ENCODE measurements around the gene SORCS2. TPM values are rescaled to one million over a fixed set of nuclear protein-coding genes. Genes with fewer than 3 reads are reported as not detected.

Gene SORCS2
- total RNA-seq, 1 donor from 2014 or later: 5.2 TPM

DNA sequence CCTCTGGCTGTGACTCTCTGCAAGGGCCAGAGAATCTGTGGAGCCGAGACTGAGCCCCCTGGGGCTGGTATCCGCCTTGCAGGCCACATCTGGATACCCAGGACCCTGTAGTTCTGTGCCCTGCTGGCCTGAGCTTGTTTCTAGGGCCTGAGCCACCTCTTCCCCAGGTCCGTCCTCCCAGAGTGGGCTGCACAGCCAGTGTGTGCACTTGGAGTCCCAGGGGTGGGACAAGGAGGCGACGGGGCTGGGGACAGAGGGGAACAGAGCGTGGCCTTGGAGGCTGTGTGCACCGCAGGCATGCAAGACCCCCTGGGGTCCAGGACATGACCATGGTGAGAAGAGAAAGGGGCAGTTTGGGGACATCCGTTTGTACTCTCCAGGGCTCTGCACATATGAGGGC lies 105.5 kb downstream of the SORCS2 start:
- H3K27ac ChIP-seq: peak overlapping the region; percentile 91
- TF ChIP-seq EZH2phosphoT487 (IDR thresholded peaks at IDR 0.05): no peak
- TF ChIP-seq, protein P1, sequence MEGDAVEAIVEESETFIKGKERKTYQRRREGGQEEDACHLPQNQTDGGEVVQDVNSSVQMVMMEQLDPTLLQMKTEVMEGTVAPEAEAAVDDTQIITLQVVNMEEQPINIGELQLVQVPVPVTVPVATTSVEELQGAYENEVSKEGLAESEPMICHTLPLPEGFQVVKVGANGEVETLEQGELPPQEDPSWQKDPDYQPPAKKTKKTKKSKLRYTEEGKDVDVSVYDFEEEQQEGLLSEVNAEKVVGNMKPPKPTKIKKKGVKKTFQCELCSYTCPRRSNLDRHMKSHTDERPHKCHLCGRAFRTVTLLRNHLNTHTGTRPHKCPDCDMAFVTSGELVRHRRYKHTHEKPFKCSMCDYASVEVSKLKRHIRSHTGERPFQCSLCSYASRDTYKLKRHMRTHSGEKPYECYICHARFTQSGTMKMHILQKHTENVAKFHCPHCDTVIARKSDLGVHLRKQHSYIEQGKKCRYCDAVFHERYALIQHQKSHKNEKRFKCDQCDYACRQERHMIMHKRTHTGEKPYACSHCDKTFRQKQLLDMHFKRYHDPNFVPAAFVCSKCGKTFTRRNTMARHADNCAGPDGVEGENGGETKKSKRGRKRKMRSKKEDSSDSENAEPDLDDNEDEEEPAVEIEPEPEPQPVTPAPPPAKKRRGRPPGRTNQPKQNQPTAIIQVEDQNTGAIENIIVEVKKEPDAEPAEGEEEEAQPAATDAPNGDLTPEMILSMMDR (IDR thresholded peaks at IDR 0.05): no peak
- no peak for TF ChIP-seq EZH2 (IDR thresholded peaks at IDR 0.05)
- H3K4me3 ChIP-seq: no peak overlapping the region
- peaks cover 34% of the 10 kb centered on the region for H3F3A ChIP-seq (ENCODE audit: low read depth)
- H3K9ac ChIP-seq: no peak overlapping the region
- H3K79me2 ChIP-seq (ENCODE audit: low read depth): no peaks in the 10 kb centered on the region
- no peaks in the 10 kb centered on the region for H3K36me3 ChIP-seq
- H3K4me3 Mint-ChIP-seq: no peak overlapping the region
- no peaks in the 10 kb centered on the region for H3K27me3 ChIP-seq
- H3K36me3 Mint-ChIP-seq: no peaks in the 10 kb centered on the region
- H3K27me3 Mint-ChIP-seq (ENCODE audit: insufficient read depth, low read depth): peaks cover 10% of the 10 kb centered on the region
- H3K27ac Mint-ChIP-seq: no peak overlapping the region
- H3K4me1 ChIP-seq: peaks cover 46% of the 10 kb centered on the region
- H2AFZ ChIP-seq (replicated peaks): no peak overlapping the region
- peaks cover 51% of the 10 kb centered on the region for H3K4me1 Mint-ChIP-seq
- peaks cover 4% of the 10 kb centered on the region for H4K20me1 ChIP-seq (ENCODE audit: low read depth)
- no peak for DNase-seq (ENCODE audit: low spot score)
- peak overlapping the region; percentile 67 for H3K4me2 ChIP-seq
- no peaks in the 10 kb centered on the region for H3K9me3 Mint-ChIP-seq
- no peaks in the 10 kb centered on the region for H3K9me3 ChIP-seq (ENCODE audit: low read depth)

DNA sequence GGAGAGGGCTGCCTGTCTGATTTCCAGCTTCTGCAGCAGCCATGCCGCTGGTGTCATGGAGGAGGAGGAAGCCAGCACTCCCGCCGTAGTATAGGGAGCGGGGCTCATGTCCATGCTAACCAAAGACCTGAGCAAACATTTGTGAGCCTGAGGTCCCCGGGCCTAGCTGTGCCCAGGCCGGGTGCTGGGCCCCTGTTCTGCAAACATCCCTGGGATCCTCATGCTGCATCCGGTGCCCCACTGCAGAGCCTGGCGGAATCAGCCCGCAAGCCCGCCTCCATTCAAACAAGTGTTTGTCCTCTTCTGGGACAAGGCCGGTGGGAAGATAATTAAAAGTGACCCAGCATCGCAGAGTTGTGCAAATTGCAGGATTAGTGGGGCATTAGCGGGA lies 106.3 kb downstream of the SORCS2 start:
- Histone ChIP-seq H3K4me2 (peak overlapping the region; percentile 67), H3K4me1 (peaks cover 53% of the 10 kb centered on the region), H3K27ac (peak overlapping the region; percentile 91), H3K36me3 (no peaks in the 10 kb centered on the region), H4K20me1 (ENCODE audit: low read depth) (peaks cover 4% of the 10 kb centered on the region), H3K79me2 (ENCODE audit: low read depth) (no peaks in the 10 kb centered on the region), H3K9ac (no peak overlapping the region), H3K27me3 (no peaks in the 10 kb centered on the region), H2AFZ (replicated peaks) (no peak overlapping the region), H3K9me3 (ENCODE audit: low read depth) (no peaks in the 10 kb centered on the region), H3K4me3 (no peak overlapping the region), H3F3A (ENCODE audit: low read depth) (peaks cover 34% of the 10 kb centered on the region)
- peak overlapping the region; percentile 60 for H3K27ac Mint-ChIP-seq
- DNase-seq (ENCODE audit: low spot score): no peak
- H3K4me3 Mint-ChIP-seq: no peak overlapping the region
- no peaks in the 10 kb centered on the region for H3K9me3 Mint-ChIP-seq
- H3K27me3 Mint-ChIP-seq (ENCODE audit: insufficient read depth, low read depth): peaks cover 10% of the 10 kb centered on the region
- TF ChIP-seq EZH2phosphoT487 (IDR thresholded peaks at IDR 0.05): no peak
- peaks cover 57% of the 10 kb centered on the region for H3K4me1 Mint-ChIP-seq
- H3K36me3 Mint-ChIP-seq: no peaks in the 10 kb centered on the region

GRCh38 chr4:7299010-7299907 lies 106.9 kb downstream of the SORCS2 start:
- DNase-seq (ENCODE audit: low spot score): peak; percentile 92
- TF ChIP-seq EZH2phosphoT487 (IDR thresholded peaks at IDR 0.05) (no peak), EZH2 (IDR thresholded peaks at IDR 0.05) (no peak)
- TF ChIP-seq, protein P1 (IDR thresholded peaks at IDR 0.05): no peak
- H3K4me3 Mint-ChIP-seq: peak overlapping the region; percentile 16
- Histone ChIP-seq H2AFZ (replicated peaks) (no peak overlapping the region), H3K4me3 (peak overlapping the region; percentile 7), H3K79me2 (ENCODE audit: low read depth) (no peaks in the 10 kb centered on the region), H3K4me2 (peak overlapping the region; percentile 72), H4K20me1 (ENCODE audit: low read depth) (peaks cover 4% of the 10 kb centered on the region), H3K9me3 (ENCODE audit: low read depth) (no peaks in the 10 kb centered on the region), H3K4me1 (peaks cover 60% of the 10 kb centered on the region), H3K36me3 (no peaks in the 10 kb centered on the region), H3K27me3 (no peaks in the 10 kb centered on the region), H3F3A (ENCODE audit: low read depth) (peaks cover 34% of the 10 kb centered on the region), H3K27ac (peak overlapping the region; percentile 91), H3K9ac (no peak overlapping the region)
- peaks cover 62% of the 10 kb centered on the region for H3K4me1 Mint-ChIP-seq
- H3K36me3 Mint-ChIP-seq: no peaks in the 10 kb centered on the region
- H3K9me3 Mint-ChIP-seq: no peaks in the 10 kb centered on the region
- peaks cover 8% of the 10 kb centered on the region for H3K27me3 Mint-ChIP-seq (ENCODE audit: insufficient read depth, low read depth)
- peak overlapping the region; percentile 60 for H3K27ac Mint-ChIP-seq

All from neural progenitor cell (in vitro differentiated cells).